ENCODE results near the gene HOXC11. TPM values are rescaled to one million over a fixed set of nuclear protein-coding genes. Genes with fewer than 3 reads are reported as not detected.

The HOXC11 gene
- total and polyA plus RNA-seq, 8 donors, result not detected

GRCh38 chr12:53971686-53972085 lies 1.2 kb upstream of the HOXC11 start:
- no peaks in the 10 kb centered on the region for H3K9me3 ChIP-seq
- H3K36me3 ChIP-seq, result no peaks in the 10 kb centered on the region
- TF ChIP-seq CTCF (IDR thresholded peaks at IDR 0.05), result no peak
- H3K27ac ChIP-seq, result no peak overlapping the region
- no peak for FAIRE-seq
- ATAC-seq, result no peak
- intact Hi-C loops (cut with DNase I), result no loop called here
- H3K27me3 ChIP-seq, result peaks cover 3 to 56% (median 12%) of the 10 kb centered on the region in 4 donors
- peaks cover 3 to 9% (median 6%) of the 10 kb centered on the region in 3 donors for H3K4me1 ChIP-seq
- WGBS, 2 donors, result 30 to 46% methylated on average over 2 of the region's 2 CpGs
- DNase-seq, result peak in 1 of 6 donors; percentile 19
- no peak overlapping the region for H3K4me3 ChIP-seq

- peak in 1 of 6 donors; percentile 24 for DNase-seq
- intact Hi-C loops (cut with DNase I), result no loop called here
- H3K36me3 ChIP-seq, result no peaks in the 10 kb centered on the region
- peaks cover 3 to 9% (median 6%) of the 10 kb centered on the region in 3 donors for H3K4me1 ChIP-seq
- no peak for FAIRE-seq
- H3K27ac ChIP-seq, result no peak overlapping the region
- ATAC-seq, result no peak
- H3K27me3 ChIP-seq, result peaks cover 3 to 56% (median 12%) of the 10 kb centered on the region in 4 donors
- no peak overlapping the region for H3K4me3 ChIP-seq
- 24 to 28% methylated on average over 9 of the region's 9 CpGs for WGBS, 2 donors
- no peaks in the 10 kb centered on the region for H3K9me3 ChIP-seq
- no peak for TF ChIP-seq CTCF (IDR thresholded peaks at IDR 0.05)
Observed at GRCh38 chr12:53972152-53972702, 699 bp upstream of the HOXC11 start.

DNA sequence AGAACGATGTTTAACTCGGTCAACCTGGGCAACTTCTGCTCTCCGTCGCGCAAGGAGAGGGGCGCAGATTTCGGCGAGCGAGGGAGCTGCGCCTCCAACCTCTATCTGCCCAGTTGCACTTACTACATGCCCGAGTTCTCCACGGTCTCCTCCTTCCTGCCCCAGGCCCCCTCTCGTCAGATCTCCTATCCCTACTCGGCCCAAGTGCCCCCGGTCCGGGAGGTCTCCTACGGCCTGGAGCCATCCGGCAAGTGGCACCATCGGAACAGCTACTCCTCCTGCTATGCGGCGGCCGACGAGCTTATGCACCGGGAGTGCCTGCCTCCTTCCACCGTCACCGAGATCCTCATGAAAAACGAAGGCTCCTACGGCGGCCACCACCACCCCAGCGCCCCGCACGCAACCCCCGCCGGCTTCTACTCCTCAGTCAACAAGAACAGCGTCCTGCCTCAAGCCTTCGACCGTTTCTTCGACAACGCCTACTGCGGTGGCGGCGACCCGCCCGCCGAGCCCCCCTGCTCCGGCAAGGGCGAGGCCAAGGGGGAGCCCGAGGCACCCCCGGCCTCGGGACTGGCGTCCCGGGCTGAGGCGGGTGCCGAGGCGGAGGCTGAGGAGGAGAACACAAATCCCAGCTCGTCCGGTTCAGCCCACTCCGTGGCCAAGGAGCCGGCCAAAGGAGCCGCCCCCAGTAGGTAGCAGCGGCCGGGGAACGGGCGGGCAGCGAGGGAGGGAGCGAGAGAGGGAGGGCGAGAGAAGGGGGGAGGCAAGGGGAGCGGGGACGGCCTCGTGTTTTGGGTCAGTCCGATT lies 513 bp downstream of the HOXC11 start:
- H3K9me3 ChIP-seq, result no peaks in the 10 kb centered on the region
- FAIRE-seq (no peak), DNase-seq (peak in 1 of 6 donors; percentile 69)

GRCh38 chr12:53974084-53975063 lies 1.4 kb downstream of the HOXC11 start, which contains the start of gene HOTAIR:
Gene HOTAIR (minus strand): TSS chr12:53974954.
- 2 to 3% methylated on average over 56 to 63 of the region's 63 CpGs for WGBS, 2 donors
- DNase-seq (peak in 3 of 6 donors; percentile 31 to 76 (median 75)), FAIRE-seq (no peak), ATAC-seq (peak; percentile 76 to 82 (median 80))
- intact Hi-C loops (cut with DNase I), result no loop called here
- H3K9me3 ChIP-seq, result no peaks in the 10 kb centered on the region
- no peak within 1 kb of the TSS for H3K27ac ChIP-seq
- H3K27me3 ChIP-seq, result peaks cover 3 to 67% (median 14%) of the 10 kb centered on the region in 4 donors
- no peak for TF ChIP-seq CTCF (IDR thresholded peaks at IDR 0.05)
- H3K36me3 ChIP-seq, result no peaks in the 10 kb centered on the region
- H3K4me1 ChIP-seq, result peaks cover 3 to 9% (median 6%) of the 10 kb centered on the region in 3 donors
- peak within 1 kb of the TSS in 3 of 4 donors; percentile 24 to 47 (median 27) for H3K4me3 ChIP-seq

More for the DNA sequence above, 513 bp downstream of the HOXC11 start:
- WGBS, 2 donors, result 4 to 5% methylated on average over 65 to 71 of the region's 71 CpGs
- H3K4me3 ChIP-seq, result peak overlapping the region in 2 of 4 donors; percentile 27 to 47
- no peak overlapping the region for H3K27ac ChIP-seq
- no peaks in the 10 kb centered on the region for H3K36me3 ChIP-seq
- H3K4me1 ChIP-seq, result peaks cover 3 to 9% (median 6%) of the 10 kb centered on the region in 3 donors
- H3K27me3 ChIP-seq, result peaks cover 3 to 65% (median 14%) of the 10 kb centered on the region in 4 donors
- intact Hi-C loops (cut with DNase I), result no loop called here
- ATAC-seq, result peak; percentile 30 to 53 (median 37)
- TF ChIP-seq CTCF (IDR thresholded peaks at IDR 0.05), result no peak

All from pancreas (tissue), 10 donors.